HUES48 (cell line): Measurements from ENCODE around the gene DNHD1.

ENCODE experiments used
- H3K27ac ChIP-seq: one replicate; pipeline ENCODE4 v1.7.0; 2013; ENCODE audit warnings: low read depth, low read length, inconsistent platforms
- H3K27me3 ChIP-seq: 2 replicates; pipeline ENCODE4 v1.6.1; 2013; ENCODE audit warnings: mild to moderate bottlenecking, low read length; ENCODE audit not compliant: control insufficient read depth, insufficient read depth
- H3K36me3 ChIP-seq: 2 replicates; pipeline ENCODE4 v1.6.1; 2013; ENCODE audit warnings: low read length; ENCODE audit not compliant: control insufficient read depth, insufficient read depth
- H3K4me1 ChIP-seq: 2 replicates; pipeline ENCODE4 v1.6.1; 2013; ENCODE audit warnings: mild to moderate bottlenecking, low read length; ENCODE audit not compliant: control insufficient read depth, insufficient read depth
- H3K4me3 ChIP-seq: 2 replicates; pipeline ENCODE4 v1.5.1; 2013; ENCODE audit warnings: mild to moderate bottlenecking, low read depth, low read length
- H3K9ac ChIP-seq: 2 replicates; pipeline ENCODE4 v1.6.1; 2013; ENCODE audit warnings: mild to moderate bottlenecking, low read depth, low read length, moderate library complexity
- H3K9me3 ChIP-seq: 2 replicates; pipeline ENCODE4 v1.6.1; 2013; ENCODE audit warnings: low read length; ENCODE audit not compliant: control insufficient read depth, insufficient read depth

Gene DNHD1

DNA sequence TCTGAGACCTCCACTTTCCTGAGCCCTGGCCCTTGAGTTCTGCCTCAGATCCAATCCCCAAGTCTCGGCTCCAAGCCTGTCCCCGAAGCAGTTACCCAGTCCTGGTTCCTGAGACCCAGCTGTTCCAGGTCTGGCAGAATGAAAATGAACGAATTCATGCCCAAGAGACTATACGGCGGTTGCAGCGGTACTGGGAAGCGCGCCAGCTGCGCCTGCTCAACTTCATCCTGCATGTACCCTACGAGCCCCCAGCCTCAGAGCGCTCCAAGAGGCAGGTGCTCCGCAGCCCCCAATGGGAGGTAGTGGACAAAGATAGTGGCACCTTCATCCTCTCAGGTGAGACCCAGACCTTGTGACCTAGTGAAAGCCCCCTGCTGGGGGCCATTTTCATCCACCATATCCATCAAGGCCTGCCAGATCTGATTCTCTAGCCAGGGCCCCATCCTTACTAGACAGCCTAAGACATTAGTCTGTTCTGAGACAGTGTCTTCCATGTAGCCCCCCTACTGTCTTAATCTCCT is 42.7 kb downstream of the DNHD1 start:
- no peak overlapping the region for H3K27ac ChIP-seq
- H3K36me3 ChIP-seq: no peaks in the 10 kb centered on the region
- H3K9me3 ChIP-seq: no peaks in the 10 kb centered on the region
- H3K4me1 ChIP-seq: peaks cover 8% of the 10 kb centered on the region; the same call in 1 of the 2 replicates
- no peaks in the 10 kb centered on the region for H3K27me3 ChIP-seq
- no peak overlapping the region for H3K9ac ChIP-seq
- no peak overlapping the region for H3K4me3 ChIP-seq

DNA sequence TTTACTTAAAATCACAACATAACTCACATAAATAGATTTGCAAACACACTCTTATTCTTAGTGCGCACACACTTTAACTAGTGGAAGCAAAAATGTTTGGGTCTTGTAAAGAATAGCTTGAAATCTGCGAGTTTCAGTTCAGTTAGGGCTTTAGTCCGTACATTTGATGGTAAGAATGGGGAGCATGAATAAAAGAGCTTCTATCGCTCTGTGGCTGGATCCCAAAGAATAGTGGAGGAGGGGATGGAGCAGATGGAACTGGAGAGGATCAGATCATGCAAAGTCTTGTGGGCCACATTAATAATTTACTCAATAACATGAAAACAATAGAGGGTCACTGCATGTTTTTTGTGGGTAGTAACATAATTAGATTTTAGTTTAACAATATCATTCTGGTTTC is 44.3 kb downstream of the DNHD1 start:
- no peak overlapping the region for H3K9ac ChIP-seq
- peaks cover 8% of the 10 kb centered on the region; the same call in 1 of the 2 replicates for H3K4me1 ChIP-seq
- H3K27me3 ChIP-seq: no peaks in the 10 kb centered on the region
- H3K36me3 ChIP-seq: no peaks in the 10 kb centered on the region; the same call in 1 of the 2 replicates
- H3K4me3 ChIP-seq: no peak overlapping the region
- no peaks in the 10 kb centered on the region for H3K9me3 ChIP-seq
- no peak overlapping the region for H3K27ac ChIP-seq

DNA sequence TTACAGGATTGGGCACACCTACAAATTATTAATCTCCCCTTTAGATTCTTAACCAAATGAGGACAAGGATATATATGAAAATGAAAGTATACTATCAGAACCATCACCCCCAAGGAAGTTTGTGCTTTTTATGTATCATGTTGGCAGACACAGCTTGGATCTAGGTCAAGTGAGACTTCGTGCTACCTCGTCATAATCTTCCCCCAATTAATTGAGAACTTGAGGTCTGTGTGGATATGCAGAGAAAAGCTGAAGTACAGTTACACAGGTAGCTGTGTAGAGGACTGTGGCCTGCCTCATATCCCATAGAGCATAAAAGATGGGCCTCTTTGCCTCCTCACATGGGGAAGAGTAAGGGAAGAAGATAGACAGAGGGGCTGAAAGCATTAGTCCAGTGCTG is 45.6 kb downstream of the DNHD1 start:
- H3K4me1 ChIP-seq: peaks cover 8% of the 10 kb centered on the region; the same call in 1 of the 2 replicates
- no peaks in the 10 kb centered on the region for H3K9me3 ChIP-seq
- no peak overlapping the region for H3K4me3 ChIP-seq
- no peaks in the 10 kb centered on the region for H3K27me3 ChIP-seq
- no peak overlapping the region for H3K27ac ChIP-seq
- no peak overlapping the region for H3K9ac ChIP-seq
- no peaks in the 10 kb centered on the region; the same call in 1 of the 2 replicates for H3K36me3 ChIP-seq

DNA sequence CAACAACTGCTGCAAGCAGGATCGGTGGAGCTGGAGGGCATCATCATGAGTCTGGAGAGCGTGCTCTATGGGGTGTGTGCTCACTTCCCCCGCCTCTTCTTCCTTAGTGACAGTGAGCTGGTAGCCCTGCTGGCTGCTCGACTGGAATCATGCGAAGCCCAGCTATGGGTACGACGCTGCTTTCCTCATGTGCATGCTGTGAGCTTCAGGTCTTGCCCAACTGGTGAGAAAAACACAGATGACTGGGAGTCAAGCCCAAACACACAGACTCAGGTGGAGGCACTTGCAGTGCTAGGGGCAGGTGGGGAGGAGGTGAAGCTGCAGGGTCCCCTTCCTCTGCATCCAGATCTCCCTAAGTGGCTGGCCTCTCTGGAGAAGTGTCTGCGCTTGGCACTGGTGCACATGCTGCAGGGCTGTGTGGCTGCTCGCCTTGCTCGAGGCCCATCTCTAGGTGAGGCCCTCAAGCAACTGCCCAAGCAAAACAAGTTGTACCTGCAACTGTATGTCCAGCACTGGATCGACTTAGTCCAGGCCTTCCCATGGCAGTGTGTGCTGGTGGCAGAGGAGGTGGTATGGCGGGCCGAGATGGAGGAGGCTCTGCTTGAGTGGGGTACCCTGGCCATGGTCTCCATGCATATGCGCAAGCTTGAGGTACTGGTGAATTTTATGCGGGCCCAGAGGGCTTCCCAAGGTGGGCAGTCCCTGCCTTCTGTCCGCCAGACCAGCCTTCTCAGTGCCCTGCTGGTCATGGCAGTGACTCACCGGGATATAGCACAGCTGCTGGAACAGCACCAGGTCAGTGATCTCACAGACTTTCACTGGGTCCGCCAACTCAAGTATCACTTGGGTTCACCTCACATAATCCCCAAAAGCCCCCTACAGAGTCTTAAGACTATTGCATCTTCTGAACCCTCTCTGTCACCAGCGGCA is 48.1 kb downstream of the DNHD1 start:
- H3K9ac ChIP-seq: no peak overlapping the region
- no peaks in the 10 kb centered on the region for H3K4me1 ChIP-seq
- no peak overlapping the region for H3K27ac ChIP-seq
- H3K9me3 ChIP-seq: no peaks in the 10 kb centered on the region
- no peaks in the 10 kb centered on the region for H3K27me3 ChIP-seq
- no peaks in the 10 kb centered on the region; the same call in 1 of the 2 replicates for H3K36me3 ChIP-seq
- H3K4me3 ChIP-seq: no peak overlapping the region

DNA sequence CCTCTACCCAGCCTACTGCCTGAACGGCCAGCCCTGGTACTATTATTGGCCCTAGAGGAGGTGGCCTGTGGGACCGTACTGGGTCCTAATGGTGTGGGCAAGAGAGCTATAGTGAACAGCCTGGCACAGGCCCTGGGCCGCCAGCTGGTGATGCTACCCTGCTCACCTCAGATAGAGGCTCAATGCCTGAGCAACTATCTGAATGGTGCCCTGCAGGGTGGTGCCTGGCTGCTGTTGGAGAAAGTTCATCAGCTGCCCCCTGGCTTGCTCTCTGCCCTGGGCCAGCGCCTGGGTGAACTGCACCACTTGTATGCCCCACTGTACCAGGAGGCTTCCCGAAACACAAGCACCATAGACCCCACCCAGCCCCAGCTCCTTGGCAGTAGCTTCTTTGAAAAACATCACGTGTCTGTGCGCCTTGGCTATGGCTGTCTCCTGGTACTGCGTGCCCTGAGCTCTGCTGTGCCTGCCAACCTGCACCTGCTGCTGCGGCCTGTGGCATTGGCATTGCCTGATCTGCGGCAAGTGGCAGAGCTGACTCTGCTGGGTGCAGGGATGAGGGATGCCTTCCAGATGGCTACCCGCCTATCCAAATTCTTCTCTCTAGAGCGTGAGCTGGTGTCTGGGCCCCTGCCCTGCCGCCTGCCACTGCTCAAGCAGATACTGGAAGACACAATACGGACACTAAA is 49.0 kb downstream of the DNHD1 start:
- Histone ChIP-seq H3K9me3 (no peaks in the 10 kb centered on the region), H3K36me3 (no peaks in the 10 kb centered on the region; the same call in 1 of the 2 replicates), H3K27ac (no peak overlapping the region), H3K4me3 (no peak overlapping the region), H3K27me3 (no peaks in the 10 kb centered on the region), H3K4me1 (no peaks in the 10 kb centered on the region), H3K9ac (no peak overlapping the region)

DNA sequence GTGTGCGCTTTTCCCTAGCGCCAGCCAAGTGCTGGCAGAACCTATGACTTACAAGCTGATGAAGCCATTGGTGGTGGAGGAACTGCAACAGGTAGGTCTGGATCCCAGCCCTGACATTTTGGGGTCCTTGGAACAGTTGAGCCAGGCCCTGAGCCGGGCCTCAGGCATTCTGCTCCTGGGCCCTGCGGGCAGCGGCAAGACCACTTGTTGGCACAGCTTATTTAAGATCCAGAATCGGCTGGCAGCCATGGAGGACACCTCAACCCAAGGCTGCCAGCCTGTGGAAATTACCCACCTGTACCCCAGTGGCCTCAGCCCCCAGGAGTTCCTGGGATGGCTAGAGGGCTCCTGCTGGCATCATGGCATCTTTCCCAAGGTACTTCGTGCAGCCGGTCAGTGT is 49.7 kb downstream of the DNHD1 start:
- Histone ChIP-seq H3K36me3 (no peaks in the 10 kb centered on the region; the same call in 1 of the 2 replicates), H3K27me3 (no peaks in the 10 kb centered on the region), H3K4me3 (no peak overlapping the region), H3K9ac (no peak overlapping the region), H3K4me1 (no peaks in the 10 kb centered on the region), H3K9me3 (no peaks in the 10 kb centered on the region), H3K27ac (no peak overlapping the region)

DNA sequence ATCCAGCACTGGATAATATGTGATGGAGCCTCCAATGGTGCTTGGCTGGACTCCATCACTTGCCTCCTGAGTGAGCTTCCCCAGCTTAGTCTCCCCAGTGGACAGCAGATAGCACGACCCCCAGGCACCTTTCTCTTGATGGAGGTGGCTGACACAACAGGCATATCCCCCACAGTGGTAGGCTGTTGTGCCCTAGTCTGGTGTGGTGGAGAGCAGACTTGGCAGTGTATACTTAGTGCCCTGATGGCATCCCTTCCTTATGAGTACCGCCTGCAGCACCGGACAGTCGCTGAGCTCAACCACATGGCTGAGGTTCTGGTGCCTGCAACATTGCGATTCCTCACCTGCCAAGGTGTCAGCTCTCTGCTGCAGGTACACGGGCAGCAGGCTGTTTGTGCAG is 50.1 kb downstream of the DNHD1 start:
- H3K9me3 ChIP-seq: no peaks in the 10 kb centered on the region
- no peaks in the 10 kb centered on the region for H3K27me3 ChIP-seq
- H3K36me3 ChIP-seq: no peaks in the 10 kb centered on the region; the same call in 1 of the 2 replicates
- H3K27ac ChIP-seq: no peak overlapping the region
- no peaks in the 10 kb centered on the region for H3K4me1 ChIP-seq
- no peak overlapping the region for H3K9ac ChIP-seq
- no peak overlapping the region for H3K4me3 ChIP-seq

DNA sequence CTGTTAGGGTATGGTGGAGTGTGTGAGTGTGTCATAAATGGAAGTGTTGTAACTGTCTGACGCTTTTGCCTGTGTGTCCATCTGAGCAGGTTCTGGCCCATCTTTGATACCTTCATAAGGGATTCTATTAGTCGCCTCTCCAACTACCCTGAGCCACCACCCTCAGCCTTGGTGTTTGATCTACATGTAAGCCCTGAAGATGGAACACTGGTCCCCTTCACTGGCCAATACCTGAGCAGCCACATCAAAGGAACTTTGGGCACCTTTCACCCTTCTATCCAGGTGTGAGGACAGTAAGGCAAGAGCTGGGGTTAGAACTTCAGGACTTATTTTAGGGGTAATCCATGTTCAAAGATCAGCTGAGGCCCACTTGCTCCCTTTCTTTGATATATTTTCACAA is 51.0 kb downstream of the DNHD1 start:
- no peaks in the 10 kb centered on the region for H3K27me3 ChIP-seq
- no peak overlapping the region for H3K9ac ChIP-seq
- no peaks in the 10 kb centered on the region for H3K9me3 ChIP-seq
- no peak overlapping the region for H3K4me3 ChIP-seq
- H3K36me3 ChIP-seq: no peaks in the 10 kb centered on the region; the same call in 1 of the 2 replicates
- H3K27ac ChIP-seq: no peak overlapping the region
- H3K4me1 ChIP-seq: no peaks in the 10 kb centered on the region

DNA sequence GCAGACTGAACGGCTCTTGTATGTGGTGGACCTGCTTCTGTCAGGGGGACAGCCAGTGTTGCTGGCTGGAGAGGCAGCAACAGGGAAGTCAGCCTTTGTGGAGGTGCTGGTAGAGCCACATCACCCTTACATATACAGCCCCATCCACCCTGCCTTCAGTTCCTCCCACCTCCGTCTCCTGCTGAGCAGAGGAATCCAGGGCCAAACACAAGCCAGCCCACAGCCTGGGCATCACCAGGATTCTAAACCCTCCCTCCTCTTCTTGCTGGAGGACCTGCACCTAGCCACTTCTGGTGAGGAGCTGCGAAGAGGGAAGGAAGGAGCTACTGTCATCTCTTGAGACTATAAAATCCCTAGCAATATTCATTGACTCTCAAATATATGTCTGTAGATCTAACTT is 51.6 kb downstream of the DNHD1 start:
- H3K9me3 ChIP-seq: no peaks in the 10 kb centered on the region

DNA sequence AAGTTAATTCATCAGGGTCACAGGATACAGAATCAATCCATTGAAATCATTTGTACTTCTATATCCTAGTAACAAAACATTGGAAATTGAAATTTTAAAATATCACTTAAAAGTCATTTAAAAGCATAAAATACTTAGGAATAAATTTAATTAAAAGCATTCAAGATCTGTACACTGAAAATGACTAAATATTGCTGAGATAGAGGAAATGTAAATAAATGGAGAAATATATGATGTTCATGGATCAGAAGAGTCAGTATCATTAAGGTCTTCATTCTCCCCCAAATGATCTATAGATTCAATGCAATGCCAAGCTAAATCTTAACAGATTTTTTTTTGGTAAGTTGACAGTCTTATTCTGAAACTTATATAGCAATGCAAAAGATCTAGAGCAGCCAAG is 56.6 kb downstream of the DNHD1 start:
- Histone ChIP-seq H3K9ac (no peak overlapping the region), H3K27ac (no peak overlapping the region), H3K27me3 (no peaks in the 10 kb centered on the region), H3K4me3 (no peak overlapping the region), H3K4me1 (no peaks in the 10 kb centered on the region), H3K36me3 (no peaks in the 10 kb centered on the region), H3K9me3 (no peaks in the 10 kb centered on the region)

More for the DNA sequence above, 51.6 kb downstream of the DNHD1 start:
- Histone ChIP-seq H3K4me3 (no peak overlapping the region), H3K27ac (no peak overlapping the region), H3K36me3 (no peaks in the 10 kb centered on the region; the same call in 1 of the 2 replicates), H3K4me1 (no peaks in the 10 kb centered on the region), H3K9ac (no peak overlapping the region), H3K27me3 (no peaks in the 10 kb centered on the region)
